HepG2 (cell line): ENCODE results near the gene GATAD2B. TPM values are rescaled to one million over a fixed set of nuclear protein-coding genes. Genes with fewer than 3 reads are reported as not detected.

Experiments used
- DPF2 ChIP-seq: sonication (generic); formaldehyde crosslinking; IDR thresholded peaks from 2 replicates; pipeline ENCODE4 v1.4.0; 2020; ENCODE audit warnings: mild to moderate bottlenecking, low read depth, missing genetic modification reagents, borderline replicate concordance
- HHEX ChIP-seq: IDR thresholded peaks from 2 replicates; pipeline ENCODE4 v1.6.1; 2016; ENCODE audit warnings: control low read depth
- KDM5A ChIP-seq: fragments of 200-600 bp; sonication (generic); IDR thresholded peaks from 2 replicates; pipeline ENCODE4 v1.7.0; 2018; ENCODE audit warnings: antibody characterized with exemption, mild to moderate bottlenecking, low read length, borderline replicate concordance
- KLF12 ChIP-seq: sonication (generic); formaldehyde crosslinking; IDR thresholded peaks from 2 replicates; pipeline ENCODE4 v1.4.0; 2020; ENCODE audit warnings: missing genetic modification reagents, borderline replicate concordance
- NCOR1 ChIP-seq: fragments of 200-600 bp; sonication (generic); IDR thresholded peaks from 2 replicates; pipeline ENCODE4 v1.7.0; 2017; ENCODE audit warnings: antibody characterized with exemption, low read length, borderline replicate concordance
- NFIB ChIP-seq: sonication (generic); formaldehyde crosslinking; IDR thresholded peaks from 2 replicates; pipeline ENCODE4 v1.9.0; 2021; ENCODE audit warnings: missing genetic modification reagents, mild to moderate bottlenecking, borderline replicate concordance
- PCBP2 ChIP-seq: fragments of 200-400 bp; formaldehyde crosslinking; optimal IDR thresholded peaks from 2 replicates; pipeline ENCODE3; 2018; ENCODE audit warnings: low read length, low read depth; ENCODE audit not compliant: poor library complexity, severe bottlenecking
- PHB2 ChIP-seq: fragments of 450-650 bp; IDR thresholded peaks from 2 replicates; pipeline ENCODE4 v1.6.1; 2018; ENCODE audit not compliant: partially characterized antibody
- PHF5A ChIP-seq: IDR thresholded peaks from one replicate; pipeline ENCODE4 v1.6.1; 2018; ENCODE audit warnings: low read depth, missing genetic modification reagents; ENCODE audit not compliant: unreplicated experiment
- SYNCRIP ChIP-seq: fragments of 200-400 bp; formaldehyde crosslinking; IDR thresholded peaks from 2 replicates; pipeline ENCODE4 v1.6.1; 2018; ENCODE audit warnings: mild to moderate bottlenecking, low read depth, low read length; ENCODE audit not compliant: insufficient read depth
- TBX3 ChIP-seq: fragments of 450-650 bp; IDR thresholded peaks from 2 replicates; pipeline ENCODE4 v1.6.1; 2017; ENCODE audit warnings: antibody characterized with exemption, mild to moderate bottlenecking, inconsistent platforms, borderline replicate concordance
- ZBTB1 ChIP-seq: sonication (generic); formaldehyde crosslinking; IDR thresholded peaks from 2 replicates; pipeline ENCODE4 v1.4.0; 2020; ENCODE audit warnings: missing genetic modification reagents, borderline replicate concordance
- ZBTB43 ChIP-seq: sonication (generic); formaldehyde crosslinking; conservative IDR thresholded peaks from 2 replicates; pipeline ENCODE4 v1.4.0; 2020; ENCODE audit warnings: missing genetic modification reagents
- ZFP36 ChIP-seq: fragments of 150-350 bp; IDR thresholded peaks from 2 replicates; pipeline ENCODE4 v1.6.1; 2018; ENCODE audit warnings: borderline replicate concordance, low read length, low read depth; ENCODE audit not compliant: partially characterized antibody
- ZNF3 ChIP-seq: IDR thresholded peaks from 2 replicates; pipeline ENCODE4 v1.7.0; 2017; ENCODE audit warnings: inconsistent platforms
- ZNF326 ChIP-seq: sonication (generic); formaldehyde crosslinking; IDR thresholded peaks from 2 replicates; pipeline ENCODE4 v1.4.0; 2020; ENCODE audit warnings: missing genetic modification reagents, borderline replicate concordance
- ZNF331 ChIP-seq: sonication (generic); formaldehyde crosslinking; IDR thresholded peaks from 2 replicates; pipeline ENCODE4 v1.4.0; 2020; ENCODE audit warnings: missing genetic modification reagents
- ZNF460 ChIP-seq: sonication (generic); formaldehyde crosslinking; IDR thresholded peaks from 2 replicates; pipeline ENCODE4 v1.5.1; 2020; ENCODE audit warnings: missing genetic modification reagents, mild to moderate bottlenecking, borderline replicate concordance
- ZNF567 ChIP-seq: sonication (generic); formaldehyde crosslinking; IDR thresholded peaks from 2 replicates; pipeline ENCODE4 v1.8.1; 2023; ENCODE audit warnings: mild to moderate bottlenecking, missing genetic modification reagents, borderline replicate concordance
- ZNF775 ChIP-seq: sonication (generic); formaldehyde crosslinking; IDR thresholded peaks from 2 replicates; pipeline ENCODE4 v1.4.0; 2020; ENCODE audit warnings: missing genetic modification reagents, mild to moderate bottlenecking, moderate library complexity, borderline replicate concordance
- ZNF781 ChIP-seq: sonication (generic); formaldehyde crosslinking; IDR thresholded peaks from 2 replicates; pipeline ENCODE4 v1.5.1; 2020; ENCODE audit warnings: borderline replicate concordance, mild to moderate bottlenecking, missing genetic modification reagents; ENCODE audit errors: not compliant biosample characterization
- polyA plus RNA-seq, 8 experiments: library from polyadenylated mRNA; depleted of rRNA in 3 of 8; stranded (reverse) in 7 of 8; unstranded in 1 of 8; fragments of >200 nt; fragmentation: Illumina TruSeq in 4 of 8; extraction: Trizol in 4 of 8; gene quantifications; 2 replicates each; pipeline versions ENCODE4 v1.2.1 to v1.2.3, GENCODE V29; 2011 to 2016; ENCODE audit warnings: low read depth in 4 of 8, missing spikeins in 1 of 8, mixed read lengths in 1 of 8; ENCODE audit not compliant: insufficient read depth in 1 of 8
- total RNA-seq, 5 experiments: library from RNA; depleted of rRNA; stranded (reverse); fragments of >200 nt; fragmentation: Illumina TruSeq; extraction: Trizol; gene quantifications; 2 replicates each; pipeline ENCODE4 v1.2.3, GENCODE V29; 2016; ENCODE audit warnings: low read depth in 1 of 5
- TF ChIP-seq, protein P1 (sequence below): sonication (generic); formaldehyde crosslinking; IDR thresholded peaks from 2 replicates; pipeline ENCODE4 v1.4.0; 2020; ENCODE audit warnings: missing genetic modification reagents, borderline replicate concordance
- TF ChIP-seq, protein P2 (sequence below): sonication (generic); formaldehyde crosslinking; IDR thresholded peaks from 2 replicates; pipeline ENCODE4 v1.4.0; 2020; ENCODE audit warnings: missing genetic modification reagents
- TF ChIP-seq, protein P3 (sequence below): sonication (generic); formaldehyde crosslinking; IDR thresholded peaks from 2 replicates; pipeline ENCODE4 v1.5.0; 2020; ENCODE audit warnings: mild to moderate bottlenecking, missing genetic modification reagents

The GATAD2B gene
- total and polyA plus RNA-seq, 2 of the 13 experiments (the other 11 are each of a cell fraction or from before 2014, with no cell fraction given), result 3.2 to 5.2 TPM

- TF ChIP-seq SYNCRIP (no peak), PHB2 (no peak), ZNF326 (no peak), ZNF567 (no peak), DPF2 (CRISPR knock-in tag) (no peak), ZNF331 (peak; percentile 75; the same call in 1 of the 2 replicates), ZFP36 (no peak), ZNF460 (CRISPR knock-in tag) (no peak), ZNF3 (CRISPR knock-in tag) (no peak), PHF5A (CRISPR knock-in tag) (peak; percentile 43), ZNF775 (CRISPR knock-in tag) (no peak), PCBP2 (no peak), HHEX (CRISPR knock-in tag) (no peak), NFIB (CRISPR knock-in tag) (no peak), KLF12 (CRISPR knock-in tag) (peak; percentile 55; the same call in 1 of the 2 replicates), ZNF781 (no peak), ZBTB1 (CRISPR knock-in tag) (no peak), ZBTB43 (CRISPR knock-in tag) (no peak), NCOR1 (no peak), KDM5A (no peak), TBX3 (no peak)
- TF ChIP-seq, protein P1, sequence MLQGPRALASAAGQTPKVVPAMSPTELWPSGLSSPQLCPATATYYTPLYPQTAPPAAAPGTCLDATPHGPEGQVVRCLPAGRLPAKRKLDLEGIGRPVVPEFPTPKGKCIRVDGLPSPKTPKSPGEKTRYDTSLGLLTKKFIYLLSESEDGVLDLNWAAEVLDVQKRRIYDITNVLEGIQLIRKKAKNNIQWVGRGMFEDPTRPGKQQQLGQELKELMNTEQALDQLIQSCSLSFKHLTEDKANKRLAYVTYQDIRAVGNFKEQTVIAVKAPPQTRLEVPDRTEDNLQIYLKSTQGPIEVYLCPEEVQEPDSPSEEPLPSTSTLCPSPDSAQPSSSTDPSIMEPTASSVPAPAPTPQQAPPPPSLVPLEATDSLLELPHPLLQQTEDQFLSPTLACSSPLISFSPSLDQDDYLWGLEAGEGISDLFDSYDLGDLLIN (CRISPR knock-in tag), result no peak
- TF ChIP-seq, protein P2, sequence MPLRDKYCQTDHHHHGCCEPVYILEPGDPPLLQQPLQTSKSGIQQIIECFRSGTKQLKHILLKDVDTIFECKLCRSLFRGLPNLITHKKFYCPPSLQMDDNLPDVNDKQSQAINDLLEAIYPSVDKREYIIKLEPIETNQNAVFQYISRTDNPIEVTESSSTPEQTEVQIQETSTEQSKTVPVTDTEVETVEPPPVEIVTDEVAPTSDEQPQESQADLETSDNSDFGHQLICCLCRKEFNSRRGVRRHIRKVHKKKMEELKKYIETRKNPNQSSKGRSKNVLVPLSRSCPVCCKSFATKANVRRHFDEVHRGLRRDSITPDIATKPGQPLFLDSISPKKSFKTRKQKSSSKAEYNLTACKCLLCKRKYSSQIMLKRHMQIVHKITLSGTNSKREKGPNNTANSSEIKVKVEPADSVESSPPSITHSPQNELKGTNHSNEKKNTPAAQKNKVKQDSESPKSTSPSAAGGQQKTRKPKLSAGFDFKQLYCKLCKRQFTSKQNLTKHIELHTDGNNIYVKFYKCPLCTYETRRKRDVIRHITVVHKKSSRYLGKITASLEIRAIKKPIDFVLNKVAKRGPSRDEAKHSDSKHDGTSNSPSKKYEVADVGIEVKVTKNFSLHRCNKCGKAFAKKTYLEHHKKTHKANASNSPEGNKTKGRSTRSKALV (CRISPR knock-in tag), result no peak
- TF ChIP-seq, protein P3, sequence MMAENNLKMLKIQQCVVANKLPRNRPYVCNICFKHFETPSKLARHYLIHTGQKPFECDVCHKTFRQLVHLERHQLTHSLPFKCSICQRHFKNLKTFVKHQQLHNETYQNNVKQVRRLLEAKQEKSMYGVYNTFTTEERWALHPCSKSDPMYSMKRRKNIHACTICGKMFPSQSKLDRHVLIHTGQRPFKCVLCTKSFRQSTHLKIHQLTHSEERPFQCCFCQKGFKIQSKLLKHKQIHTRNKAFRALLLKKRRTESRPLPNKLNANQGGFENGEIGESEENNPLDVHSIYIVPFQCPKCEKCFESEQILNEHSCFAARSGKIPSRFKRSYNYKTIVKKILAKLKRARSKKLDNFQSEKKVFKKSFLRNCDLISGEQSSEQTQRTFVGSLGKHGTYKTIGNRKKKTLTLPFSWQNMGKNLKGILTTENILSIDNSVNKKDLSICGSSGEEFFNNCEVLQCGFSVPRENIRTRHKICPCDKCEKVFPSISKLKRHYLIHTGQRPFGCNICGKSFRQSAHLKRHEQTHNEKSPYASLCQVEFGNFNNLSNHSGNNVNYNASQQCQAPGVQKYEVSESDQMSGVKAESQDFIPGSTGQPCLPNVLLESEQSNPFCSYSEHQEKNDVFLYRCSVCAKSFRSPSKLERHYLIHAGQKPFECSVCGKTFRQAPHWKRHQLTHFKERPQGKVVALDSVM, result 0 out of 2 replicates have a peak, but pooled peaks have one; percentile 27
These were observed 24.0 kb upstream of the GATAD2B start, which contains the start of gene DENND4B (continued) for GRCh38 chr1:153946622-153947241.
